NCI-H1417 treated with DMSO at 0.1 percent for 48 hours (cell line): ENCODE data around the gene ERN1.
A peak's percentile ranks its signal among the peaks of the same experiment; 100 is the strongest.

Experiments
- DNase-seq: peaks from one replicate; lab custom pipeline; 2025; lab: John Stamatoyannopoulos, UW

Gene ERN1

GRCh38 chr17:64157669-64158180, 27.8 kb upstream of the ERN1 start:
- no peak for DNase-seq

DNA sequence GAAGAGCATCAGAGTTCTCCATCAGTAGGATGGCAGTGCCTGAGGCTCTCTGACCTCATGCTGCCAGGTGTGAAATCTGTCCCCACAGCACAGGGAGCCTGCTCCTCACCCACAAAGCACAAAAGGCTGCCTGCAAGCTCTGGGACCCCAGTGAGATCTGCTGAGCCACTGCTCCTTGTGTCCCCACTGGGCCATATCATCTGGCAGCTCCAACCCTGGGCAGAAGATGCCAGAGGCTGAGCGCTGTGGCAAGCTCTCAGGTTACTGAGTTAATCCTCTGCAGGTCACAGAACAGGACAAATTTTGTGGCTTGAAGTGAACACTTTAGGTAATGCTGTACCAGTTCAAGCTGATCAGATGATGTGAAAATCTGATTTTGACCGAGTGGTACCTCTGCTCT, 26.7 kb upstream of the ERN1 start:
- DNase-seq: no peak

GRCh38 chr17:64155751-64156544, 26.0 kb upstream of the ERN1 start:
- no peak for DNase-seq

DNA sequence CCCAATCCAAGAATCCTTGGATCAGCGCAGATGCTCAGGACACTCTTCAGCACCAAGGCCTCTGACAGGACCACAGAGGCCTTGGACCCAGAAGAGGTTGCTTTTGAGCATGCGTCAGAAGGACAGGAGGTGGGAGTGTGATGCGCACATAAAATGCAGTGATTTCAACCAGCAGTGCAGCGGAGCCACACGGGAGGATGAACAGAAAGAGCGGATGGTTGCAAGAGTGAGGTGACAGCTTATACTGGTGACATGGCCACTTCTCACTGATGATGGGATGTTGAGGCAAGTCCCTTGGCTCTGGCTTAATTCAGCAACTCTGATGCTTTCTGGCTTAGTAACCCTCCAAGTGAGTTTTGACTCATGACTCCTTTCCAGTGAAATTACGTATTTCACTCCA, 25.2 kb upstream of the ERN1 start:
- DNase-seq: no peak

GRCh38 chr17:64154717-64155116, 24.8 kb upstream of the ERN1 start:
- DNase-seq: no peak

GRCh38 chr17:64154313-64154695, 24.4 kb upstream of the ERN1 start:
- no peak for DNase-seq

- DNase-seq: no peak
These were observed 23.8 kb upstream of the ERN1 start for GRCh38 chr17:64153565-64154312.

DNA sequence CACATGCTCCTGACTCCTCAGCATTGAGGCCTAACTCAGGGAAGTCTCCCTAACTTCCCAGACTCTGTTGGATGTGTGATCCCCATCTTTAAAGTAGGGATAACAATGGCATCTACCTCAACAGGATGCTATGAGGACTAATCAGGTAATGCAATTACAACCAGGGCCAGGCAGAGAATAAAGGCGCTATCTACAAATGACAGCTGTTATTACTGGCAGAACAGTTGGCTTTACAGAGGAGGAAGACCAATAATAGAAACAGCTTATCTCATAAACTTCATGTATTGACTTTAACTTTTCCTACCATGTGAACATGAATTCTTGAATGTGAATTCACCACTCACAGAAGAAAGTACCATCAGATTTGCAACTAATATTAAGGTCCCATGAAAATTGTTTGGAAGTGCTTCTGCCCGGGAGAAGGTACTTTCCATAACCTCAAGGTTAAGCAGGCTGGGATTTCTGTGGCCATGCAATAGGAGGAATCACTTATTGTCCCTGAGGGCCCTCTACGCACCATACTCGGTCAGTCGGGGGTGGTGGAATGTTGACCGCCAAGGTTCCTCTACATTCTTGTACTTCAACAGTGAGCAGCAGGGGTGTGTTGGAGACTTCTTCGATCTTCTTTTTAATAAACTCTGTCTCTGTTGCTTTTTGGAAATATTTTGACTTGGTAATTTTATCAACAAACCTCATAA, 22.6 kb upstream of the ERN1 start:
- no peak for DNase-seq

DNA sequence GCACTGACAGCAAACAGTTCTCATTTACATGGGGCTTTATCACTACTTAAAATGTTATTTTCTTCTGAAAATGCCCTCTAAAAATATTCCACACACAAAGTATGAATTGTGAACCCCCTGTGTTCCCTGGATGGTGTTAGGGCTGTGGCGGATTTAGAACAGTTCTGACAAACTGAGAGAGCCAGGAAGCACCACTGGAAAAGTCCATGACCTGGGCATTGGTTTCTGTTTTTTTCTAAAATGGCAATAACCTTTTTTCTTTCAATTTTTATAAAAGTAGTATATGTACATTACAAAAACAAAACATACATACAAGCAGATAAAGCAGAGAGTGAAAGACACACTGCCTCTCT, 21.0 kb upstream of the ERN1 start:
- no peak for DNase-seq

- DNase-seq: no peak
These were observed 20.5 kb upstream of the ERN1 start for GRCh38 chr17:64150237-64151015.

DNA sequence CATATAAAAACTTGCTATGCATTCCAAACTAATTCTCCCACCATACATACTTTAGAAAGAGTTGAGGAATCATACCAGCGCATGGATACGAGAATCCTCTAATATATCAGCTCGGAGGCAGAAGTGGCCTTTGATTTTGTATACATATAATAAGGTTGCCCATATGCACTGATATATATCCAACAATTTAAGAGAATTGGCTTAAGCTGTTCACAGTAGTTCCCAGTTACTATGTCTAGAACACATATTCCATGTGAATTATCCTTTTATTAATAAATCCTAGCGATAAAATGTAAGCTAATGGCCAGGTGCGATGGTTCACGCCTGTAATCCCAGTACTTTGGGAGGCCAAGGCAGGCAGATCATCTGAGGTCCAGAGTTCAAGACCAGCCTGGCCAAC, 19.3 kb upstream of the ERN1 start:
- no peak for DNase-seq

- DNase-seq: no peak
These were observed 18.8 kb upstream of the ERN1 start for GRCh38 chr17:64148699-64149098.

DNA sequence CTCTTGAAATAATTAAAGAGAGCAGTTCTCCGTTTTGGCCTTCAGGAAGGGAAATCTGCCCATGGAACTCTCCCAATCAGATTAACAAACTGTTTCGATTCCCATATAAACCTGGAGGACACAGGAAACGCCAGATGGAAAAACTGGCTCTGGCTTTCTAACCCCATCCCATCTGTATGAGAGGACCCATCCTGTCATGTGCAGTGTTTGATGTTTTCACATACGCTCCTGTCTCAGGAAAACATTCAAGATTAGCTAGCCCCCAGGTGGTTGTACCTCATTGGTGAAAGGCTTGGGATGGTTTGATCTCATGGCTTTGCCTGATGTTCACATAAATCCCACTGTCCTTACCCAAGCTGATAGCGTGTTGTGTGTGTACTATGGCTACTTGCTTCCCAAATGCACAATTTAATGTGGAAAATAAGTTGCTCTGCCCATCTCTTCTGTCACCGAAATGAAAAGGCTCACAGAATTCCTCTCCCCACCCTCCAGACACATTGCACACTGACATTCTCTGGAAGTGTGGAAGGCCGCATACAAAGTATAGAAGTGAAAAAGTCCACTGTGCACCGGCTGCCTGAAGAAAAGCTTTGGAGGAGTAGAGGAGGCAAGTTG, 18.2 kb upstream of the ERN1 start:
- DNase-seq: no peak

- no peak for DNase-seq
These were observed 17.4 kb upstream of the ERN1 start for GRCh38 chr17:64147110-64148016.

DNA sequence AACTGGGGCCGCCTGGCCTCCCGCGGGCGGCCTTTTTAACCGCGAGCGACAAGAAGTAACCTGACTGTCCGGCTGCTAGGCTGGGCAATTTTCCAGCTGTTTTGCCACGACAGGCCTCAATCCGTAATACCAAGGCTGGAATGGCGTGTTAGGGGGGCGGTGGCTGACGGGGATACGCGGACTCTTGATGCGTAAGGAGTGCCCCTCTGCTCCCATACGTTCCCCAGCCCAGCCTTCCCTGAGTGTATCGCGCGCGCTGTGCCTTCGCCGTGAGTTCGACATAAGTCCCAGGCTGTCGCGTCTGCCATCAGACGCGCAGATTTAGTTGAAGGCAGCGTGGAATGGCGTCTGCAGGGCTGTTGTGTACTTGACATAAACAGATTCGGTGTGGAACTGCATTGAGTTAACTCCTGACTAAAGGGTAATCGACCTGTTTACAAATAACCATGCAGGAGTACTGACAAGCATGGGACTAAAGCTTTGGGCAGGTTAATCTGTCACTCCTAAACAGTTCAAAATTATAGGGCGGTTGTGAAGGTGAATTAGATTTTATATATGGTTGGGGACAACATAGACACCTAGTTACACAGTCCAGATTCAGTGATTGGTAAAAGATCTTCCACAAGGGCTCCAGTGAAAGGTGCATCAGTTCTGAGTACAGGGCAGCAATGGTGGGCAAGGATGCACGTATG, 16.6 kb upstream of the ERN1 start:
- DNase-seq: no peak

DNA sequence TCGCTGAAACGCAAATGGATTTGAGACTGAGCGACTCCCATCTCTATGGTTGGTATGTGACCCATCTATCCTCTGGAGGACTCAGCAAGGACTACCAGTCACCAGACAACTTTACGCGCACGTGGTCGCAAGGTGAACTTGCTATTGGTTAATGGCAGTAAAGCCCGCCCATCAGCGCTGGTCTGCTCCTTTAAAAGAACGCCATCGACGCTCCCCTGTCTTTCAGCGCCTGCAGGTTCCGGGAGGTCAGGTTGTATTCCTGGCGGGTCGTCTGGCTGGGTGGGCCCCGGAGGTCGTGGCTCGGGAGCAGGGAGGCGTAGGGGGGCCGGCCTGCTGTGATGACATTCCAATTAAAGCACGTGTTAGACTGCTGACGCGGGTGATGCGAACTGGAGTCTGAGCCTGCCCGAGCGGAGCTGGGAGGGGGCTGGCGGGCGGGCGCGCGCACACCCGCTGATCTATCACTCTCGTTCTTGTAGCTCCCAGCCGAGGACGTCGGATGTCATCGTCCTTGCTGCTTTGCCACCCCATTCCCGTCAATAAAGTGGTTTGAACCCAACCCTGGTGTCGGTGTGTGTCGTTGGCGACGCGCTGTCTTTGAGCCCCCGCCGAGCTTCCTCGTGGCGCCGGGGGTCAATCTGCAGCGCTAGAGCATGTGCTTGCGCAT, 15.9 kb upstream of the ERN1 start:
- DNase-seq: peak; percentile 95

- DNase-seq: no peak
These were observed 15.4 kb upstream of the ERN1 start for GRCh38 chr17:64145375-64145750.

DNA sequence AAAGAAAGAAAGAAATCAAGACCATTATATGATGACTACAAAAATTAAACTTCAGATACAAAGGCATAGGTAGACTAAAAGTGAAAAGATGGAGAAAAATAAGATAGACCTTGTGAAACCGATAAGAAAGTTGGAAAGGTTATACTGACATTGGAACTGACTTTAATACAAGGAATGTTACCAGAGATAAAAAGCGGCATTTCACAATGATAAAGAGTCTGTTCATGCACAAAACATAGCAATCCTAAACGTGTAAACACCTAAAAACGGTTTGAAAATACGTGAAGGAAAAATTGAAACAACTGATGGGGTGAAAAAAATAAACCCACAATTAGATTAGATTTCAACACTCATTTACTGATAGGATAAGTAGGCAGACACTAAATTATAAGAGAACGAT, 9.6 kb upstream of the ERN1 start:
- no peak for DNase-seq

GRCh38 chr17:64138441-64138840, 8.5 kb upstream of the ERN1 start:
- DNase-seq: no peak
